Ramos (cell line): Measurements from ENCODE around the gene GPX3.

ENCODE experiments used
- in situ Hi-C: fragments of 300-500 bp; cut with MboI; formaldehyde crosslinking; loops from one replicate; pipeline ENCODE4 v1.14.3; 2022; ENCODE audit warnings: low sequenced_read_pairs; ENCODE audit not compliant: unreplicated experiment

GPX3 gene, protein sequence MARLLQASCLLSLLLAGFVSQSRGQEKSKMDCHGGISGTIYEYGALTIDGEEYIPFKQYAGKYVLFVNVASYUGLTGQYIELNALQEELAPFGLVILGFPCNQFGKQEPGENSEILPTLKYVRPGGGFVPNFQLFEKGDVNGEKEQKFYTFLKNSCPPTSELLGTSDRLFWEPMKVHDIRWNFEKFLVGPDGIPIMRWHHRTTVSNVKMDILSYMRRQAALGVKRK

DNA sequence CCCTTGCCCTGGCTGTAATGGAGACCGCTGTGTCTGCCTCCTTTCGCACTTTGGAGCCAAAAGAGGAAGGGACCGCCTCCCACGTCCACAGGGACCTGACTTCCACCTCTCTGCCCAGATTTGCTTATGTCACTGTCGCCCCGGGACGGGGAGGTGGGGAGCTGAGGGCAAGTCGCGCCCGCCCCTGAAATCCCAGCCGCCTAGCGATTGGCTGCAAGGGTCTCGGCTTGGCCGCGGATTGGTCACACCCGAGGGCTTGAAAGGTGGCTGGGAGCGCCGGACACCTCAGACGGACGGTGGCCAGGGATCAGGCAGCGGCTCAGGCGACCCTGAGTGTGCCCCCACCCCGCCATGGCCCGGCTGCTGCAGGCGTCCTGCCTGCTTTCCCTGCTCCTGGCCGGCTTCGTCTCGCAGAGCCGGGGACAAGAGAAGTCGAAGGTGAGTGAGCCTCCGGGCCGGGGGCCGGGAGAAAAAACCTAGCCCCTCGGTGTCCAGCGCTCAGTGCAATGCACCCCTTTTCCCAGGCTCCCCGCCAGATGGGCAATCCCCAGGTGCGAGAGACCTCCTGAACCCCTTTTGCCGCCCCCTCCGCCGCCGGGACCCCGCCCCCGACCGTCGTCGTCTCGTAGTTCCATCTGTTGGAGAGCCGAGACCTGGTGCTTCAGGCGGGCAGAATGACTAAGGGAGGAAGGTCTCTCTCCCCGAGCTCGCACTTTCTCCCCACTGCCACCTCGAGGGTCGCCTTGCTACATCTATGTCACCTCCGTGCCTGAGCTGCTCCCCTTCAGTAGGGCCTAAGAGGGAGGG lies at the start of gene GPX3:
Gene GPX3 (plus strand): TSS at position 288 of the 807 bp plus-strand sequence. CDS start 64 bp downstream, at position 352.
- in situ Hi-C loops = no loop called here

DNA sequence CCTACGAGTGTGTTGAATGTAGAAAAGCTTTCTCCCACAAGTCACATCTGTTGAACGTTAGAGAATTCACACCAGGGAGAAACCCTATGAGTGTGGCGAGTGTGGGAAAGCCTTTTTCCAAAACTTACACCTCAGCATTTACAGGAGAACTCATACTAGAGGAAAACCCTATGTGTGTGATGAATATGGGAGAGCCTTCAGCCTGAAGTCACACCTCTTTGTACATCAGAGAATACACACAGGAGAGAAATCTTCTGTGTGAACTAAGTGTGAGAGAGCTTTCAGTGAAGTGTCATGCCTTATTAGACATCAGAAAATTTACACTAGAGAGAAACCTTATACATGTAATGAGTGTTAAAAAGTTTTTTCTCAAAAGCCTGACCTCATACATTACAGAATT lies 41.8 kb upstream of the GPX3 start:
- in situ Hi-C loops = no loop called here

DNA sequence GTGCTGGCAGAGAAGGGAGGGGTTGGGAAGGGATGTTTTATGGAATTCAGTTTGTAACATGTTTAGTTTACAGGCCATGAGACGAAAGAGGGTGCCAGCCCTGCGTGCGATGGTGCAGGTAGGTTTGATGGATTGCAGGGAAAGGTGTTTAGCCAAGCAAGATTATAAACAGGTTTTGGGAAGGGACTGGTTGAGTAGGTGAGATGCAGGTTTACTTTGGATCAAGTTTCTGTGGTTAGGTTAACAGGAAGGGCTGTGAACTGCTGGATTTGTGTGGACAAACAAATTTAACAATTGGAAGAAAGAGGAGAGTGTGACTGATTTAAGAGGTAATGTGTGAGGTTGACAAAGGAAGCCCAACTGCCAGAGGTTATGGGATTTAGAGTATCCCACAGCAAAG lies 32.6 kb upstream of the GPX3 start:
- in situ Hi-C loops = no loop called here

DNA sequence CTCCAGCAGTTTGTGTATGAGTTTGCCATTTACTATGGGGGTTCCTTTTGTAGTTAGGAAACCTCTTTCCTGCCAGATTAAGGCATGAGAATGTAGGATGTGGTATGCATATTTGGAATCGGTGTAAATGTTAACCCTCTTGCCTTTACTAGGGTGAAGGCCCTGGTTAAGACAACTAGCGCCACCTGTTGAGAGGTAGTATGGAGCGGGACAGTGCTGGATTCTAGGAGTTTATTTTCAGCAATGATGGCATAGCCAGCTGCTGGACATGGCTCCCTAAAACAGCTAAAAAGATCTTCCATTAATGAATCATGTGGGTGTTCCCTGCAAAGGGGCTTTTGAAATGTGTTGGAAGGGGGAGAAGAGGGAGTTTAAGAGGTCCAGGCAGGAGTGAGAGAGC lies 30.7 kb upstream of the GPX3 start:
- in situ Hi-C loops = no loop called here

DNA sequence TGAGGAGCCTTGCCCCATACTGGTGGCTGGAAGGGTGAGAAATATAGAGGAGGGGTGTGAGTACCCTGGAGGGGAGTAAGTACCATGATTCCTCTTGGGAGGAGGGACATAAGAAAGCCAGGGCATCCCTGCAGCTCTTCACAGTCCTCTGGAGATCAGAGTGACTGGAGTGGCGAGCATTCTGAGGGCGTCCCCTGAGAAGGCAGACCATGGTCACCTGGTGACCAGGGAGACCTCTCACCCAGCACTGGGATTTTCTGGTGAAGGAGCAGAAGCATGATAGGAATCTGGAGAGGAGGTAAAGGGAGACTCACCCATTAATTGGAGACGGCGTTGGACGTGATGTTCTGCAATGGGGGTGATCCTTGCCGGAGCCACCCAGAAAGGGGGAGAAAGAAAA lies 27.7 kb upstream of the GPX3 start:
- in situ Hi-C loops = no loop called here

DNA sequence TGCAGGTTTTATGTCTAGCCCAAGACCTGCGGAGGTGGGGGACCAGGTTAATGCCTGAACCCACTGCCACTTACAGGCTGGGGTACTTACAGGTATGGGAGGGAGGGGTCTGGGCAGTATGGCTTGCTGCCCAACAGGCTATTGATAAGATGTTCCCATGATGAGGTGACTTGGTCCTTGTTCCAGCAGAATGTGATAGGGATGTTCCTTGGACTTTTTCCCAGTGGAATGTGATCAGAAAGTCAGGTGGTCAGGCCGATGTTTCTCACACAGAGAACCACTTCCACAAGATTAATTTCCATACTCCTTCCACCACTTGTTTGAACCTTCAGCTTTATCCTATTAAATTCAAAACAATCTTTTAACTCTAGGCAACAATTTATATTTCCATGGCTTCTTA lies 27.0 kb upstream of the GPX3 start:
- in situ Hi-C loops = no loop called here

DNA sequence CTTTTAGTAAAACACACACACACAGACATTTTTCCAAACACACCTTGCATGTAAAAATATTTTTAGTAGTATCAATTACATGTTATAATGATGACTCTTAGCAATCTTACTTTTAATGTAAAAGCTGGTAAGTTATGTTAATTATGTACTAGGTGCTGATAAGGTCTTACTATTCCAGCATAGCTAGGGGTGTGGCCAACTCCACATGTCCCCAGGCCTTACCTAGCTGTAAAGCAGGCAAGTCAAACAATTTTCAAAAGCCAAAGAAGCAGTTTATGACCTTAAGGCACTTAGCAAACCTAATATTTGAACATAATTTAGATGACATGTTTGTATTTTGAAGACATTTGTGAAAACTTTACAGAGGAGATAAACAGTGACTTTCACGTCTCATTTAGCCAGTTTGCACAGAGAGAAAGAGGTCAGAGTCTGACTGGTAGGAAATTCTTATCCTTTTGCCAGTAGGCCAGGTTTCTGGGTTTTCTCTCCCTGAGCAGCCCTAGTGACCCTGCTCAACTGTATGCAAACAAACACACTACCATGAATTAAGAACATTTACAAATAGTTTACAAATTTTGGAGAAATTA lies 26.5 kb upstream of the GPX3 start:
- in situ Hi-C loops = no loop called here

DNA sequence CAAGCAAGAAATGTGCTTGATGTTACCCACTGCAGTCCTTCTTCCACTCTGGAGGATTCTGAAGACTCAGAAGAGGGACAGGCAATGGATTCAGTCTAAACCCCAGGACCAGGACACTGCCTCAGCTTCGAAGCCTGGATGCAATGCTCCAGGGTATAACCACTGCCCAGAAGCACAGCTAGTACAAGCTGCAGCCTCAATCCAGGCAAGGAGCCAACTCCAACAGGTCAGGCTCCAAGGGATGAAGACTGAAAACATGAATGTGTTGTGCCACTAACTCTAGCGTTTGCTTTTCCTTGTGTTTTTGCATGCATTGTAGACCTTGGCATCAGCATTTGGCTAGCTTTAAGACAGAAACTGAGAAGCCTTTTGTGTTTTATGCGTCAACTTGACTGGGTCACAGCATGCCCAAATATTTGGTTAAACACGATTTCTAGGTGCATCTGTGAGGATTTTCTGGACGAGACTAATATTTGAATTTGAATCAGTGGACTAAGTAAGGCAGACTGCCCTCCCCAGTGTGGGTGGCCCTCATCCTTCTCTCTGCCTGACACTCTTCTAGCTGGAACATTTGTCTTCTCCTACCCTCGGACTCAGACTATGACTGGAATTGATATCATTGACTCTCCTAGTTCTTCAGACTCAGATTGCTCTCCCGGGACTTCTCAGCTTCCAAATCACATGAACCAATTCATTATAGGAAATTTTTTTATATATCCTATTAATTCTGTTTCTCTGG lies 20.5 kb upstream of the GPX3 start:
- in situ Hi-C loops = no loop called here

DNA sequence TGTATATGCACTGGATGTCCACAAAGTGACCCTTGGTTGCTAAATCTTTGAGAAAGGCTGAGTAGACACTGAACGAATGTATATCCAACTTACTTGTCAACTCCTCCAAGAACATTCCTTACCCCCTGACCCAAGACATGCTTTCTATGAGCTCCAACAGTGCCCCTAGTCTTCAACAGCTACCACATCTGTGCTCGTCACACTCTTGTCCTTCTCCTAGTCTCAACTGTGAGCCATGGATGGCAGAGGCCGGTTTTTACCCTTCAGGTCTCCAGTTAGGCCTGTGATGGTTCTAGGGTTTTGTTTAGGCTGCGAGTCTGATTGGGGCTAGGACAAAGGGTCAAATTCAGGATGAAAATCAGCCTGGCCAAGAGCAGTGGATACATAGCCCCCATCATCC lies 19.0 kb upstream of the GPX3 start:
- in situ Hi-C loops = no loop called here

DNA sequence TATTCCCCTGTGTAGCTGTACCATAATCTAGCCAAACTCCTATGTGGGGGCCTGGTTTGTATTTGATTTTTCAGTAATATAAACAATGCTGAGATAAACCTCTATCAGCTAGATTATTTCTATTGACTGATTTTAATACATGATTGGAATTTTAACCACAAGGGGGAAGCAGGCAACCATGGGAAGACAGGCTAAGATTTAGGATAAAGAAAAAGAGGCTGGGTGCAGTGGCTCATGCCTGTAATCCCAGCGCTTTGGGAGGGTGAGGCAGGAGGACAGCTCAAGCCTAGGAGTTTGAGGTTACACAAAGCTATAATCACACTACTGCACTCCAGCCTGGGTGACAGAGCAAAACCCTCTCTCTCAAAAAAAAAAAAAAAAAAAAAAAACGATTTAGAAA lies 18.1 kb upstream of the GPX3 start:
- in situ Hi-C loops = no loop called here

DNA sequence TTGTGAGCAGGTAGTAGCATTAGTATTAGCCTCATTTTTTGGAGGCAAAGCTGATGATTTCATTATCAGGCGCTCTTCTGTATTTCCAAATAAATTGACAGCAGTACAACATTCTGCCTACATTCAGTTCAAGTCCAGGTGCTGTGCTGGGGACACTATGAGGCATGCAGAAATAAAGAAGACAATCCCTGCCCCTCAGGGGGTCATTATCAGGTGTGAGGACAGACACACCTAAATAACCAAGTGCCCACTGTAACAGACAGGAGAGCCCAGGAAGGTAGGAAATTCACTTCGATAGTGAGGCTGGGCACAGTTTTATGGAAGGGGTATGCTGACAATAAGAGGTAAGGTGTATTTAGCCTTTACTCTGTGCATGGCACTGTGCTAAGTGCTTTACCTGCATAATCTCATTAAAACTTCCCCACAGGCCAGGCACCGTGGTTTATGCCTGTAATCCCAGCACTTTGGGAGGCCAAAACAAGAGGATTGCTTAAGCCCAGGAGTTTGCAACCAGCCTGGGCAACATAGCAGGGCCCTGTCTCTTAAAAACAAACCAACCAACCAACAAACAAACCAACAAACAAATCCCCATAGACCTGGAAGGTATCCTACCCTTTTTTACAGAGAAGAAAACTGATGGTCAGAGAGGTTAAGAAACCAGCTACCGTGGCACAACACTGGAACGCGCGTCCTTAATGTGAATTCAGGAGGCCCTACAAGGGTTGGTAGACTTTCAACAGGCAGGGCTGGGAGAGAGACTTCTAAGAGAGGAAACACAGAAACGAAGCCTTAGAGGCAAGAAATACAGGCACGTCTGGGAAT lies 17.5 kb upstream of the GPX3 start:
- in situ Hi-C loops = no loop called here

DNA sequence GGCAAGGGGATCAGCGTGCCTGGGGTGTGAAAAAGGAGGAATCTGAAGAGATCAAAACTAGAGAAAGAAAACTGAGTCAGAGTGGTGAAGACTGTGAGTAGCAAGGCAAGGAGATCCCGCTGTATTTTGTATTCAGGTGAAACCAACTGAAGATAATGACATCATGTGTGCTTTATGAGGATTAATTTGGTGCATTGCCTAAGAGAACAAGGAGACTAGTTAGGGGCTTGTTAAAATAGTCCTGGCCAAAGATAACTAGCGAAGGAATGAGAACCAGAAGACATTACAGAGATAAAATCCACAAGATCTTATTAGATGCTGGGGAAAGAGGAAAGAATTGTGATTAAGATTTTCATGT lies 16.9 kb upstream of the GPX3 start:
- in situ Hi-C loops = no loop called here

DNA sequence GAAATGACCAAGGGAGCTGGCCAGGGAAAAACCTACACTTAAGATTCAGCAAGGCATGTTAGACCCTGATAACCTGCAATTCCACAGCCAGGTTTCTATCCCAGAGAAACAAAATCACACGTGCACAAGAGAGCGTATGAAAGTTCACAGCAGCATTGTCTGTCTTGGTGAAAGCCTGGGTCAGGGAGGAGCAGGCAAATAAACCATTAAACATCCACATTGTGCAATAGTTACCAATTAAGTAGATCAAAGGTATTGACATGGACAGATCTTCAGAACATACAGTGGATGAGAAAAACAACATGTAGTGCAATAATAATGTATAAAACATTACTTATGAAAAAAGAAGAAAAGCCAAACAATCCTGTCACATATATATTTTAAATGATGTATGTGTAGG lies 15.9 kb upstream of the GPX3 start:
- in situ Hi-C loops = no loop called here

DNA sequence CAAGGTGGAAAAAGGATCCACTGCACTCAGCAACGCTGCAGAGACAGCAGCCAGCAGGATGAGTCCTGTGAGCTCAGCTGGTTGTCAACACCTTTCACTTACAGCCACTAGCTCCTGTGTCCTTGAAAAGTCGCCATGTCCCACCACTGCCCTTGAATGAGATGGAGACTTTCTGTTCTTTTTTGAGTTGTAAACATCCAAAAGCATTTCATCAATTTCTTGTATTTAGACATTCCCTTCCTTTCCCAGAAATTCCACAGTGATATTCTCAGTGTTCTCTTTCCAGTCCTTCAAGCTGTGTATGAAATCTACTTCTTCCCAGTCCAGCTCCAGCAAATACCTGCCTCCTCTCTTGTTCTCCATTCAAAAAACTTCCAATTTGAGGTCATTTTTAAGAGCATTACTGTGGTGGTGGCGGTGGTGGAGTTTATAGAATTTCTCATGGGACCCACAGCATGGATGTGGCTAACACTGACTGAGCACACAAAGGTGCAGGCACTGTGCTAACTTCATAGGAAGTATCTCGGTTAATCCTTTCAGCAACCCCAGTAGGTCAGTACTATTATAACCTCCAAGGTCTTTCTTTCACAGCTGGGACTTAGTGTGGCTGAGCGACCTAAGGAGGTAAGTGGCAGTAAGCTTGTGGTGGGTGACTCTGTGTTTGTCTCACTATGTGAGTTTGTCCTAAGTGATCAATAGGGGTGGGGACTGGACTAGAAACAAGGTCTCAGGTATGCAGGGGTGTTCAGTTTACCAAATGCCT lies 15.0 kb upstream of the GPX3 start:
- in situ Hi-C loops = no loop called here

DNA sequence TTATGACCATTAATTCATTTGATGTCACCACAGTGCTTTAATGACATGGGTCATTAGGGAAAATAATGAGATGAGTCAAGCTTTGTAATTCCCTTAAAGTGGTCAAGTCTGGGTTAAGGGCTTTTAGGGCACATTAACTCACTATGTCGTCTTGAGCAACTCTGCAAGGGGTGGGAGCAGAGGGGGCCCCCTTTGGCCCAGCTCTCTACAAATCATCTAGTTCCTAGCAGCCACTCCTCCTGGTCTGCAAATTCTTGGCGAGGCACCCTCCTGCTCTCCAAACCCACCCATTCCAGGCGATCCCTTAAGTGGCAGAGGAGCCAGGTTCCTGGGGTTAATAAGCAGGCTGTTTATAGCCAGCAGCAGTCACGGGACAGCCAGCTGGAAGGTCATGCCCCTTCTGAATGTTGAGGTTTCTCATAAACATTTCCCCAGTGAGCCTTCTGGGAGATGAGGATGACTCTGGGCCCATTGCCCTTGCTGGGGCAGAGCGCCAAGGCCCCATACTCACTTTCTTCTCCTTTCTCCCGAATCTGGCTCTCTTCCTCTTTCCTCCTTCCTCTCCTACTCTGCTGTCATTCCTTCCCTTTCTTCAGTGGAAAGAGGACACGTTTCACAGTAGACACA lies 14.3 kb upstream of the GPX3 start:
- in situ Hi-C loops = no loop called here

DNA sequence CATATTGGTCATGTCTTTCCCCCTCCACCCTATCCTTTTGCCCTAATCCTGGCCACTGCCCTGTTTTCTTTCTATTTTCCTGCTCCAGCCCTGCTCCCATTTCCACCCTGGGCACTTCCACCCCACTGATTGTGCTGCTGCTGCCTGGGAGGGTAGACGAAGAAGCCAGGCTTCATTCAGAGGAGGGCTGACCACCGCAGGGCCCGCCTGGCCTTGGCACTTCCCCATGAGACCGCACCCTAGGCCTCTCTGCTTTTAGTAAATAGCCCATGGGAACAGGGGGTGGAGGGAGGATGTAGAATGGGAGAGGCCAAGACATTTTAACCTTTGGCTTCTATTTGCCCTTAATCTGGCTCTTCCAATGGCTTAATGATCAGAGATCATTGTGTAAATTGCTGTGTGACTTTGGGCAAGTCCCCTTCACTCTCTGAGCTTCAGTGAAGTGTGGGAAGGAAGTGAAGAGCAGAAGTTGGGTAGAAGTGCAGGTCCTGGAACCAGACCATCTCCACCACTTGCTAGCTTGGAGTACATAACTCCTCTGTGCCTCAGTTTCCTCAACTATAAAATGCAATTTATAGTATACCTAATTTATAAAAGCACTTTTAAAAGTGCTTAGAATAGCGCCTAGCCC lies 13.6 kb upstream of the GPX3 start:
- in situ Hi-C loops = no loop called here

DNA sequence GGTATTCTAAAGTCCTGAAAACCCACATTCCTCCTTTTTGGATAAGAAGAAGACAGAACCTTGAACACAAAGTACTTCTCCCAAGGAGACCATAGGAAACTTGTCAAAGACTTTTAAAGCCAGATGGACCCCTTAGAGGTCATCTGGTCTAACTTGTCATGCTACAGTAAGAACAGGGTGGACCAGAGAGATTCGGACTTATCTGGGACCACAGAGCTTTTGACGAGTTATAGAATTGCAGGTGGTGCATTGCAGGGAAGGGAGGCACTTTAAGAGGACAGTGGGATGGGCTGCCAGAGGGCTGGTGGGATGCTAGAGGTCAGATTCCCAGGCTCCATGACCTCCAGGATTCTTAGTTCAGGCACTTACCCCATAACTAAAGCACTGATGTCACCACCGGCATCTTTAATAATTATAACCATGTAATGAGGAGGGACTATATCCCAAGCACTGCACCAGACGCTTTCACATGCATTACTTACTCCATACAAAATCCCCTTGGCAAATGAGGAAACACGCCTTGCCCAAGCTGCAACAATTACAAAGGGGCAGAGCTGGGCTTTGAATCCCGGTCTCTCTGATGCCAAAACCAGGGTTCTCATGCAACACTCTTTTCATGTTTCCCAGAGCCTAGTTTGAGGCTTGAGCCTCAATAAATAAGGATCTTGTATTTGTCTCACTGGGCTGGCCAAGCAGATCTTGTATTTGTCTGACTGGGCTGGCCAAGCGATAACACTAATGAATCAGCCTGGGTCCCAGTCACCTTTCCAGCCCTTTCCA lies 12.8 kb upstream of the GPX3 start:
- in situ Hi-C loops = no loop called here

DNA sequence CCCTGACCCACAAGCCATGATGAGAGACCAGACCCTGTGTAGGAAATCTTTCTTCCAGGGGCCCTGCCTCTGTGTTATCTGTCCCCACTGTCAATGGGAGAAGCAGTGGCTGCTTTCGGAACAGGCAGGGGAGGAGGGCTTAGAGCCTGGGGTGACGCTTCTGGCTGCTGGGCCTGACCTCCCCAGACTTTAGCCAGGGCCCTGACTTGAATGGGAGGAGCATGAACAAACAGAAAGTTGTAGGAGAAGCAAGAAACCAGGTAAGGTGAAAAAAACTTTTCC lies 12.2 kb upstream of the GPX3 start:
- in situ Hi-C loops = no loop called here
